ENCODE results near the gene KCNE3.

- no peak for TF ChIP-seq GTF2E2 (tag; IDR thresholded peaks at IDR 0.05)
- no peak for TF ChIP-seq SIN3A (IDR thresholded peaks at IDR 0.05; ENCODE audit: borderline replicate concordance in 2 of 2, control insufficient read depth in 1 of 2, low read depth in 2 of 2, low read length in 2 of 2)
- TF ChIP-seq GTF3C2 (IDR thresholded peaks at IDR 0.05; ENCODE audit: borderline replicate concordance, extremely low read depth, insufficient read length), result no peak
- no peak for TF ChIP-seq RAD21 (CRISPR knock-in tag; conservative IDR thresholded peaks at IDR 0.05 in 1 of 2, IDR thresholded peaks at IDR 0.05 in 1 of 2)
- TF ChIP-seq SMAD3 (CRISPR knock-in tag; conservative IDR thresholded peaks at IDR 0.05), result no peak
- TF ChIP-seq ZBTB33 (CRISPR knock-in tag; IDR thresholded peaks at IDR 0.05), result no peak
- TF ChIP-seq RBM22 (IDR thresholded peaks at IDR 0.05; ENCODE audit: low read depth, low read length, poor library complexity, severe bottlenecking), result no peak
- TF ChIP-seq JUN (IDR thresholded peaks at IDR 0.05; ENCODE audit: borderline replicate concordance, low read depth, low read length), result no peak
- no peak for TF ChIP-seq JUN (CRISPR knock-in tag; IDR thresholded peaks at IDR 0.05; ENCODE audit: borderline replicate concordance)
- no peak for TF ChIP-seq CTCF (IDR thresholded peaks at IDR 0.05 in 2 of 3, conservative IDR thresholded peaks at IDR 0.05 in 1 of 3; ENCODE audit: insufficient read depth in 2 of 3, low read depth in 1 of 3, low read length in 3 of 3)
- TF ChIP-seq, protein P1, sequence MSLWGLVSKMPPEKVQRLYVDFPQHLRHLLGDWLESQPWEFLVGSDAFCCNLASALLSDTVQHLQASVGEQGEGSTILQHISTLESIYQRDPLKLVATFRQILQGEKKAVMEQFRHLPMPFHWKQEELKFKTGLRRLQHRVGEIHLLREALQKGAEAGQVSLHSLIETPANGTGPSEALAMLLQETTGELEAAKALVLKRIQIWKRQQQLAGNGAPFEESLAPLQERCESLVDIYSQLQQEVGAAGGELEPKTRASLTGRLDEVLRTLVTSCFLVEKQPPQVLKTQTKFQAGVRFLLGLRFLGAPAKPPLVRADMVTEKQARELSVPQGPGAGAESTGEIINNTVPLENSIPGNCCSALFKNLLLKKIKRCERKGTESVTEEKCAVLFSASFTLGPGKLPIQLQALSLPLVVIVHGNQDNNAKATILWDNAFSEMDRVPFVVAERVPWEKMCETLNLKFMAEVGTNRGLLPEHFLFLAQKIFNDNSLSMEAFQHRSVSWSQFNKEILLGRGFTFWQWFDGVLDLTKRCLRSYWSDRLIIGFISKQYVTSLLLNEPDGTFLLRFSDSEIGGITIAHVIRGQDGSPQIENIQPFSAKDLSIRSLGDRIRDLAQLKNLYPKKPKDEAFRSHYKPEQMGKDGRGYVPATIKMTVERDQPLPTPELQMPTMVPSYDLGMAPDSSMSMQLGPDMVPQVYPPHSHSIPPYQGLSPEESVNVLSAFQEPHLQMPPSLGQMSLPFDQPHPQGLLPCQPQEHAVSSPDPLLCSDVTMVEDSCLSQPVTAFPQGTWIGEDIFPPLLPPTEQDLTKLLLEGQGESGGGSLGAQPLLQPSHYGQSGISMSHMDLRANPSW (CRISPR knock-in tag; IDR thresholded peaks at IDR 0.05), result no peak
- no peak for TF ChIP-seq ARID3B (CRISPR knock-in tag; IDR thresholded peaks at IDR 0.05; ENCODE audit: borderline replicate concordance)
- no peak for TF ChIP-seq RNF219 (CRISPR knock-in tag; IDR thresholded peaks at IDR 0.05)
- TF ChIP-seq FOS (IDR thresholded peaks at IDR 0.05; ENCODE audit: extremely low read depth, insufficient read length), result no peak
These were observed 7.0 kb upstream of the KCNE3 start for GRCh38 chr11:74474316-74474715.
